ENCODE measurements around the gene SMG9. TPM values are rescaled to one million over a fixed set of nuclear protein-coding genes. Genes with fewer than 3 reads are reported as not detected.
"Not testable (repeated sequence)": the region's sequence is repeated elsewhere in the genome, so short reads cannot be mapped to it uniquely, and the experiment has no call there.

SMG9 gene
- total and polyA plus RNA-seq, 9 donors = 20.6 to 47.6 (median 36.9) TPM

GRCh38 chr19:43684326-43684725 is 70.4 kb downstream of the SMG9 start:
- no CpG with 5 or more reads among the region's 1 CpG for WGBS (ENCODE audit: insufficient coverage)
- Histone ChIP-seq H3K9me3 (replicated peaks; ENCODE audit: control insufficient read depth, low read depth, low read length) (no peaks in the 10 kb centered on the region), H3K27ac (ENCODE audit: low read length) (no peak overlapping the region), H3K4me1 (ENCODE audit: control insufficient read depth, insufficient read depth, low read length) (no peaks in the 10 kb centered on the region), H3K27me3 (ENCODE audit: control insufficient read depth, insufficient read depth, low read length) (no peaks in the 10 kb centered on the region), H3K4me3 (ENCODE audit: low read length) (no peak overlapping the region), H3K36me3 (ENCODE audit: control insufficient read depth, insufficient read depth, low read length) (no peaks in the 10 kb centered on the region)
- DNase-seq = no peak

- Histone ChIP-seq H3K9me3 (replicated peaks; ENCODE audit: control insufficient read depth, low read depth, low read length) (no peaks in the 10 kb centered on the region), H3K27ac (ENCODE audit: low read length) (no peak overlapping the region), H3K36me3 (ENCODE audit: control insufficient read depth, insufficient read depth, low read length) (no peaks in the 10 kb centered on the region), H3K4me3 (ENCODE audit: low read length) (no peak overlapping the region), H3K27me3 (ENCODE audit: control insufficient read depth, insufficient read depth, low read length) (no peaks in the 10 kb centered on the region), H3K4me1 (ENCODE audit: control insufficient read depth, insufficient read depth, low read length) (no peaks in the 10 kb centered on the region)
- WGBS (ENCODE audit: insufficient coverage) = no CpG with 5 or more reads among the region's 2 CpGs
- DNase-seq = no peak
Observed at GRCh38 chr19:43683905-43684304, 70.9 kb downstream of the SMG9 start.

DNA sequence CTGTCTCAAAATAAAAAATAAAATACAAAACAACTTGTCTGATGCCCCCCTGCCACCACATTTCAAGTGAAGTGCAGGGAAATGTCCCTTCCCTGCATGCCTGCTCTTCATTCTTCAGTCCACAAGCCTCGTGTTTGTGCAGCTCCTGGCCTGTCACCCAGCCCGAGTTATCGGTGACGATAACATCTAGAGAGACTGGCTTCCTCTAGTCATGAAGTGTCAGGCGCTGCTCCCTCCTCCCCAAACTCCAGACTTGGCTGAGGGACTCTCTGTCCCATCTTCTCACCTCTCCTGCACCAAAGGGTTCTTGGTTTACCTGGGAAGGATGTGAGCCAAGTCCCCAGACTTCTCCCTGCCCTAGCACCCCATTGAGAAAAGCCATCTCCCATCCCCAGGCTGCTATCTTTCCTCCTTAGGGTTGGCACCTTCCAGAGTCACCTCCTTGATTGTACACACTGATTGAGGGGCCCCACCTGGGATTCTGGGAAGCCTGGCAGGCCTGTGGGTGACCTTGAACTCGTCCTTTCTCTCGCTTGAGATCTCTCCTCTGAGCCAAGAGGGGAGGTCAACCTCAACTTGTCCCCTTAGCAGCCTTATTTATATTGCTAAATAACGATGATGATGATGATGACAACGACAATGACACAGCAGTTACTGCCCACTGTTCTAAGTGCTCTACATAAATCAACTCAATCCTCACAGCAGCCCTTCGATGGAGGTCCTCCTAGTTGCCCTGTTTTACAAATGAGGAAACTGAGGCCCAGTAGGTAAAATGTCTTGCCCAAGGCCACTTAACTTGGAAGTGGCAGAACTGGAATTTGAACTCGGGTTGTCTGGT is 71.7 kb downstream of the SMG9 start:
- Histone ChIP-seq H3K27me3 (ENCODE audit: control insufficient read depth, insufficient read depth, low read length) (no peaks in the 10 kb centered on the region), H3K4me1 (ENCODE audit: control insufficient read depth, insufficient read depth, low read length) (no peaks in the 10 kb centered on the region), H3K36me3 (ENCODE audit: control insufficient read depth, insufficient read depth, low read length) (no peaks in the 10 kb centered on the region), H3K4me3 (ENCODE audit: low read length) (no peak overlapping the region), H3K27ac (ENCODE audit: low read length) (no peak overlapping the region), H3K9me3 (replicated peaks; ENCODE audit: control insufficient read depth, low read depth, low read length) (no peaks in the 10 kb centered on the region)
- WGBS (ENCODE audit: insufficient coverage) = 61% methylated on average over 5 of the region's 11 CpGs
- no peak for DNase-seq

GRCh38 chr19:43682269-43682668 is 72.5 kb downstream of the SMG9 start:
- not testable (repeated sequence) for H3K27me3 ChIP-seq (ENCODE audit: control insufficient read depth, insufficient read depth, low read length); H3K4me3 ChIP-seq (ENCODE audit: low read length)
- WGBS (ENCODE audit: insufficient coverage) = 100% methylated on average over 2 of the region's 5 CpGs

DNA sequence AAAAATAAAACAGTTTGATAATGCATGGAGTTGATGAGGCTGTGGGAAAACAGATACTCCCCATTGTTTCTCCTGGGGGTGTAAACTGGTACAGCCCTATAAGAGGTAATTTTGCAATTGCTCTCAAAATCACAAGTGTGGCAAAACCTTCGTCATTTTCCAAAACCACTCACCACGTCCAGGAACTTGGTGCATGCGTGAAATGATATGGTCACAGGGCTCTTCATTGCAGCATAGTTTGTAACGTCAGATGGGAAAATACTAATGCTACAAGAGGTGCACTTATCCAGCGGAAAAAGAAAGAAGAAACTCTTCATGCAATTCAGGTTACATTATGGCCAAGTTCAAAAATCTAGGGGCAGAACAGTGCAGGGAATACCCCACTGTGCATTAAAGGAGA is 72.9 kb downstream of the SMG9 start:
- H3K27me3 ChIP-seq (ENCODE audit: control insufficient read depth, insufficient read depth, low read length) = no peaks in the 10 kb centered on the region
- no peaks in the 10 kb centered on the region for H3K4me1 ChIP-seq (ENCODE audit: control insufficient read depth, insufficient read depth, low read length)
- no peaks in the 10 kb centered on the region for H3K36me3 ChIP-seq (ENCODE audit: control insufficient read depth, insufficient read depth, low read length)
- no peaks in the 10 kb centered on the region for H3K9me3 ChIP-seq (replicated peaks; ENCODE audit: control insufficient read depth, low read depth, low read length)
- WGBS (ENCODE audit: insufficient coverage) = 83% methylated on average over 1 of the region's 5 CpGs
- no peak for DNase-seq
- no peak overlapping the region for H3K4me3 ChIP-seq (ENCODE audit: low read length)
- H3K27ac ChIP-seq (ENCODE audit: low read length) = no peak overlapping the region

More at GRCh38 chr19:43682269-43682668, 72.5 kb downstream of the SMG9 start:
- H3K9me3 ChIP-seq (replicated peaks; ENCODE audit: control insufficient read depth, low read depth, low read length); H3K27ac ChIP-seq (ENCODE audit: low read length); H3K4me1 ChIP-seq (ENCODE audit: control insufficient read depth, insufficient read depth, low read length); DNase-seq; H3K36me3 ChIP-seq (ENCODE audit: control insufficient read depth, insufficient read depth, low read length): not testable (repeated sequence)

GRCh38 chr19:43678512-43679261 is 76.1 kb downstream of the SMG9 start:
- H3K27ac ChIP-seq (ENCODE audit: low read length) = no peak overlapping the region
- H3K4me3 ChIP-seq (ENCODE audit: low read length) = no peak overlapping the region
- no peaks in the 10 kb centered on the region for H3K9me3 ChIP-seq (replicated peaks; ENCODE audit: control insufficient read depth, low read depth, low read length)
- no peaks in the 10 kb centered on the region for H3K36me3 ChIP-seq (ENCODE audit: control insufficient read depth, insufficient read depth, low read length)
- H3K27me3 ChIP-seq (ENCODE audit: control insufficient read depth, insufficient read depth, low read length) = peaks cover 2% of the 10 kb centered on the region
- DNase-seq = no peak
- H3K4me1 ChIP-seq (ENCODE audit: control insufficient read depth, insufficient read depth, low read length) = no peaks in the 10 kb centered on the region
- WGBS (ENCODE audit: insufficient coverage) = no CpG with 5 or more reads among the region's 11 CpGs

Other genes with a start within 250 kb of the SMG9 start
- gene ETHE1, start 227.8 kb downstream of the SMG9 start, total RNA-seq = 19.6 TPM
- gene ETHE1, start 227.8 kb downstream of the SMG9 start, polyA plus RNA-seq (ENCODE audit: insufficient read depth in 1 of 8, insufficient read length in 8 of 8, low replicate concordance in 1 of 8) = 10 to 100 TPM; 12.0 to 22.5 (median 17.0) TPM
- gene ZNF575, start 221.8 kb downstream of the SMG9 start, total RNA-seq = 0.62 TPM
- gene ZNF575, start 221.8 kb downstream of the SMG9 start, polyA plus RNA-seq (ENCODE audit: insufficient read depth in 1 of 8, insufficient read length in 8 of 8, low replicate concordance in 1 of 8) = 1 to 10 TPM; 2.2 to 5.0 (median 3.4) TPM
- gene XRCC1, start 179.4 kb downstream of the SMG9 start, total RNA-seq = 27.7 TPM
- 10 to 100 TPM; 28.4 to 42.5 (median 35.7) TPM for gene XRCC1, start 179.4 kb downstream of the SMG9 start, polyA plus RNA-seq (ENCODE audit: insufficient read depth in 1 of 8, insufficient read length in 8 of 8, low replicate concordance in 1 of 8)
- 5.0 TPM for gene PINLYP, start 179.2 kb downstream of the SMG9 start, total RNA-seq
- gene PINLYP, start 179.2 kb downstream of the SMG9 start, polyA plus RNA-seq (ENCODE audit: insufficient read depth in 1 of 8, insufficient read length in 8 of 8, low replicate concordance in 1 of 8) = 1 to 10 TPM; 4.6 to 7.7 (median 6.2) TPM
- gene IRGQ, start 158.8 kb downstream of the SMG9 start, total RNA-seq = 11.4 TPM
- 10 to 100 TPM in 7 of 8 donors, 1 to 10 TPM in 1; 9.7 to 15.1 (median 12.5) TPM for gene IRGQ, start 158.8 kb downstream of the SMG9 start, polyA plus RNA-seq (ENCODE audit: insufficient read depth in 1 of 8, insufficient read length in 8 of 8, low replicate concordance in 1 of 8)
- gene ZNF576, start 158.4 kb downstream of the SMG9 start, total RNA-seq = 7.8 TPM
- gene ZNF576, start 158.4 kb downstream of the SMG9 start, polyA plus RNA-seq (ENCODE audit: insufficient read depth in 1 of 8, insufficient read length in 8 of 8, low replicate concordance in 1 of 8) = 10 to 100 TPM in 5 of 8 donors, 1 to 10 TPM in 3; 8.3 to 12.1 (median 10.5) TPM
- gene SRRM5, start 142.9 kb downstream of the SMG9 start, total RNA-seq = 0.18 TPM
- gene SRRM5, start 142.9 kb downstream of the SMG9 start, polyA plus RNA-seq (ENCODE audit: insufficient read depth in 1 of 8, insufficient read length in 8 of 8, low replicate concordance in 1 of 8) = under 1 TPM; 0.17 to 0.57 (median 0.41) TPM
- gene ZNF428, start 135.3 kb downstream of the SMG9 start, total RNA-seq = 55.9 TPM
- gene ZNF428, start 135.3 kb downstream of the SMG9 start, polyA plus RNA-seq (ENCODE audit: insufficient read depth in 1 of 8, insufficient read length in 8 of 8, low replicate concordance in 1 of 8) = 10 to 100 TPM; 63.2 to 80.5 (median 71.9) TPM
- 7.8 TPM for gene CADM4, start 115.1 kb downstream of the SMG9 start, total RNA-seq
- 10 to 100 TPM in 5 of 8 donors, 1 to 10 TPM in 3; 6.7 to 27.1 (median 13.2) TPM for gene CADM4, start 115.1 kb downstream of the SMG9 start, polyA plus RNA-seq (ENCODE audit: insufficient read depth in 1 of 8, insufficient read length in 8 of 8, low replicate concordance in 1 of 8)
- 4.9 TPM for gene PLAUR, start 84.8 kb downstream of the SMG9 start, total RNA-seq
- 1 to 10 TPM; 5.1 to 8.9 (median 7.4) TPM for gene PLAUR, start 84.8 kb downstream of the SMG9 start, polyA plus RNA-seq (ENCODE audit: insufficient read depth in 1 of 8, insufficient read length in 8 of 8, low replicate concordance in 1 of 8)
- gene IRGC, start 38.9 kb downstream of the SMG9 start, total RNA-seq = not detected
- under 1 TPM in 2 of 8 donors, not detected in 6; 0.07 to 0.09 TPM for gene IRGC, start 38.9 kb downstream of the SMG9 start, polyA plus RNA-seq (ENCODE audit: insufficient read depth in 1 of 8, insufficient read length in 8 of 8, low replicate concordance in 1 of 8)
- gene KCNN4, start 26.0 kb upstream of the SMG9 start, total RNA-seq = 0.40 TPM
- 1 to 10 TPM in 2 of 8 donors, under 1 TPM in 6; 0.23 to 1.2 (median 0.73) TPM for gene KCNN4, start 26.0 kb upstream of the SMG9 start, polyA plus RNA-seq (ENCODE audit: insufficient read depth in 1 of 8, insufficient read length in 8 of 8, low replicate concordance in 1 of 8)
- 0.22 TPM for gene LYPD5, start 47.5 kb upstream of the SMG9 start, total RNA-seq
- gene LYPD5, start 47.5 kb upstream of the SMG9 start, polyA plus RNA-seq (ENCODE audit: insufficient read depth in 1 of 8, insufficient read length in 8 of 8, low replicate concordance in 1 of 8) = under 1 TPM; 0.22 to 0.83 (median 0.38) TPM
- 16.8 TPM for gene ZNF283, start 72.4 kb upstream of the SMG9 start, total RNA-seq
- 10 to 100 TPM in 2 of 8 donors, 1 to 10 TPM in 6; 5.9 to 13.1 (median 8.8) TPM for gene ZNF283, start 72.4 kb upstream of the SMG9 start, polyA plus RNA-seq (ENCODE audit: insufficient read depth in 1 of 8, insufficient read length in 8 of 8, low replicate concordance in 1 of 8)
- gene ZNF404, start 129.0 kb upstream of the SMG9 start, total RNA-seq = 5.0 TPM
- gene ZNF404, start 129.0 kb upstream of the SMG9 start, polyA plus RNA-seq (ENCODE audit: insufficient read depth in 1 of 8, insufficient read length in 8 of 8, low replicate concordance in 1 of 8) = 1 to 10 TPM; 5.5 to 9.4 (median 6.5) TPM
- 18.1 TPM for gene ZNF45, start 180.3 kb upstream of the SMG9 start, total RNA-seq
- gene ZNF45, start 180.3 kb upstream of the SMG9 start, polyA plus RNA-seq (ENCODE audit: insufficient read depth in 1 of 8, insufficient read length in 8 of 8, low replicate concordance in 1 of 8) = 10 to 100 TPM; 10.5 to 18.1 (median 12.9) TPM
- 7.6 TPM for gene ZNF221, start 196.3 kb upstream of the SMG9 start, total RNA-seq
- 1 to 10 TPM in 7 of 8 donors, under 1 TPM in 1; 0.93 to 3.2 (median 2.8) TPM for gene ZNF221, start 196.3 kb upstream of the SMG9 start, polyA plus RNA-seq (ENCODE audit: insufficient read depth in 1 of 8, insufficient read length in 8 of 8, low replicate concordance in 1 of 8)
- 9.3 TPM for gene ZNF155, start 229.2 kb upstream of the SMG9 start, total RNA-seq
- gene ZNF155, start 229.2 kb upstream of the SMG9 start, polyA plus RNA-seq (ENCODE audit: insufficient read depth in 1 of 8, insufficient read length in 8 of 8, low replicate concordance in 1 of 8) = 1 to 10 TPM; 5.7 to 8.5 (median 6.8) TPM
- gene ZNF230, start 248.0 kb upstream of the SMG9 start, total RNA-seq = 3.8 TPM
- 1 to 10 TPM; 2.3 to 3.3 (median 2.6) TPM for gene ZNF230, start 248.0 kb upstream of the SMG9 start, polyA plus RNA-seq (ENCODE audit: insufficient read depth in 1 of 8, insufficient read length in 8 of 8, low replicate concordance in 1 of 8)